Right forelimb (tissue), 1 donor: ENCODE data around the gene ZNF208.
"Not testable (repeated sequence)": the region's sequence is repeated elsewhere in the genome, so short reads cannot be mapped to it uniquely, and the experiment has no call there.

Experiments
- DNase-seq: peaks from one replicate; pipeline ENCODE4 v3.0.0-alpha.2; 2018

The ZNF208 gene

GRCh38 chr19:22010437-22011143 lies at the start of gene ZNF208:
Gene ZNF208 (minus strand): TSS chr19:22010943. CDS start chr19:22010794, 149 bp downstream.
- not testable (repeated sequence) for DNase-seq

- DNase-seq = no peak
Observed at GRCh38 chr19:22052644-22053013, 41.9 kb upstream of the ZNF208 start.

GRCh38 chr19:22041151-22041550 lies 30.4 kb upstream of the ZNF208 start:
- DNase-seq = not testable (repeated sequence)

GRCh38 chr19:22030680-22031079 lies 19.9 kb upstream of the ZNF208 start:
- DNase-seq = no peak

- no peak for DNase-seq
Observed at GRCh38 chr19:22026687-22027086, 15.9 kb upstream of the ZNF208 start.

GRCh38 chr19:22025539-22025938 lies 14.8 kb upstream of the ZNF208 start:
- DNase-seq = not testable (repeated sequence)

- no peak for DNase-seq
Observed at GRCh38 chr19:21970466-21970865, 40.3 kb downstream of the ZNF208 start.

GRCh38 chr19:21947775-21948174 lies 63.0 kb downstream of the ZNF208 start:
- DNase-seq = no peak

- DNase-seq = no peak
Observed at GRCh38 chr19:21940684-21941083, 70.1 kb downstream of the ZNF208 start.

GRCh38 chr19:21934593-21934992 lies 76.2 kb downstream of the ZNF208 start:
- DNase-seq = no peak

GRCh38 chr19:21934131-21934530 lies 76.6 kb downstream of the ZNF208 start:
- no peak for DNase-seq

- no peak for DNase-seq
Observed at GRCh38 chr19:21922276-21922675, 88.5 kb downstream of the ZNF208 start.

- no peak for DNase-seq
Observed at GRCh38 chr19:21921691-21922180, 89.0 kb downstream of the ZNF208 start.

GRCh38 chr19:21915411-21915810 lies 95.3 kb downstream of the ZNF208 start:
- DNase-seq = no peak

- no peak for DNase-seq
Observed at GRCh38 chr19:21912654-21913053, 98.1 kb downstream of the ZNF208 start.

- no peak for DNase-seq
Observed at GRCh38 chr19:21910318-21910717, 100.4 kb downstream of the ZNF208 start.

- DNase-seq = no peak
Observed at GRCh38 chr19:21908066-21908465, 102.7 kb downstream of the ZNF208 start.

GRCh38 chr19:21907516-21907915 lies 103.2 kb downstream of the ZNF208 start:
- no peak for DNase-seq

- DNase-seq = no peak
Observed at GRCh38 chr19:21902571-21902970, 108.2 kb downstream of the ZNF208 start.

- no peak for DNase-seq
Observed at GRCh38 chr19:21901861-21902260, 108.9 kb downstream of the ZNF208 start.

GRCh38 chr19:21900401-21900800 lies 110.3 kb downstream of the ZNF208 start:
- no peak for DNase-seq

GRCh38 chr19:21891086-21891485 lies 119.7 kb downstream of the ZNF208 start:
- DNase-seq = no peak

GRCh38 chr19:21890017-21890416 lies 120.7 kb downstream of the ZNF208 start:
- DNase-seq = not testable (repeated sequence)

GRCh38 chr19:21885516-21885915 lies 125.2 kb downstream of the ZNF208 start:
- DNase-seq = not testable (repeated sequence)

GRCh38 chr19:21884786-21885185 lies 126.0 kb downstream of the ZNF208 start:
- DNase-seq = not testable (repeated sequence)
